Measurements from ENCODE around the gene MYEOV.

The MYEOV gene

GRCh38 chr11:69293819-69294505, at the start of gene MYEOV:
Gene MYEOV (plus strand): TSS chr11:69294155. CDS start chr11:69295355, 1,200 bp downstream.
- peak; percentile 17 to 25 for DNase-seq

- no peak for DNase-seq
Measured at GRCh38 chr11:69244266-69244665, 49.7 kb upstream of the MYEOV start.

- DNase-seq, result no peak
Measured at GRCh38 chr11:69245041-69245440, 48.9 kb upstream of the MYEOV start.

- no peak for DNase-seq
Measured at GRCh38 chr11:69245491-69246345, 48.2 kb upstream of the MYEOV start.

GRCh38 chr11:69249311-69250185, 44.4 kb upstream of the MYEOV start:
- no peak for DNase-seq

- DNase-seq, result no peak
Measured at GRCh38 chr11:69250186-69251056, 43.5 kb upstream of the MYEOV start.

- no peak for DNase-seq
Measured at GRCh38 chr11:69251057-69251393, 42.9 kb upstream of the MYEOV start.

- DNase-seq, result no peak
Measured at GRCh38 chr11:69251639-69252489, 42.1 kb upstream of the MYEOV start.

- no peak for DNase-seq
Measured at GRCh38 chr11:69252490-69252837, 41.5 kb upstream of the MYEOV start.

- DNase-seq, result no peak
Measured at GRCh38 chr11:69253028-69253427, 40.9 kb upstream of the MYEOV start.

GRCh38 chr11:69257134-69257533, 36.8 kb upstream of the MYEOV start:
- DNase-seq, result no peak

- DNase-seq, result no peak
Measured at GRCh38 chr11:69257838-69258658, 35.9 kb upstream of the MYEOV start.

GRCh38 chr11:69259096-69259495, 34.9 kb upstream of the MYEOV start:
- no peak for DNase-seq

GRCh38 chr11:69260622-69261021, 33.3 kb upstream of the MYEOV start:
- DNase-seq, result no peak

GRCh38 chr11:69261116-69261515, 32.8 kb upstream of the MYEOV start:
- DNase-seq, result no peak

- DNase-seq, result no peak
Measured at GRCh38 chr11:69262918-69263735, 30.8 kb upstream of the MYEOV start.

GRCh38 chr11:69263736-69264052, 30.3 kb upstream of the MYEOV start:
- no peak for DNase-seq

- DNase-seq, result no peak
Measured at GRCh38 chr11:69264486-69264885, 29.5 kb upstream of the MYEOV start.

- DNase-seq, result no peak
Measured at GRCh38 chr11:69265210-69265609, 28.7 kb upstream of the MYEOV start.
